Trophoblast cell (in vitro differentiated cells and primary cell): ENCODE results near the gene LRP1-AS.
A peak's percentile ranks its signal among the peaks of the same experiment; 100 is the strongest.

ENCODE experiments used
- DNase-seq, 2 donors: peaks; one replicate each; pipeline ENCODE4 v3.0.0-alpha.2; 2016
- H2AFZ ChIP-seq: 2 replicates; pipeline ENCODE4 v1.6.1; 2013; ENCODE audit warnings: low read length, moderate library complexity, mild to moderate bottlenecking; ENCODE audit not compliant: insufficient read depth, poor library complexity
- H2AK5ac ChIP-seq: 2 replicates; pipeline ENCODE4 v1.6.1; 2013; ENCODE audit warnings: mild to moderate bottlenecking, low read length
- H2BK120ac ChIP-seq: 2 replicates; pipeline ENCODE4 v1.6.1; 2013; ENCODE audit warnings: low read length, mild to moderate bottlenecking, moderate library complexity; ENCODE audit not compliant: insufficient read depth, poor library complexity
- H2BK12ac ChIP-seq: 2 replicates; pipeline ENCODE4 v1.6.1; 2013; ENCODE audit warnings: mild to moderate bottlenecking, low read length, moderate library complexity
- H2BK5ac ChIP-seq: 2 replicates; pipeline ENCODE4 v1.6.1; 2013; ENCODE audit warnings: low read length, low read depth, moderate library complexity, mild to moderate bottlenecking; ENCODE audit not compliant: poor library complexity
- H3K14ac ChIP-seq: 2 replicates; pipeline ENCODE4 v1.6.1; 2013; ENCODE audit warnings: mild to moderate bottlenecking, low read length
- H3K18ac ChIP-seq: 2 replicates; pipeline ENCODE4 v1.6.1; 2013; ENCODE audit warnings: mild to moderate bottlenecking, low read length
- H3K23ac ChIP-seq: 2 replicates; pipeline ENCODE4 v1.6.1; 2013; ENCODE audit warnings: low read length
- H3K27ac ChIP-seq: 2 replicates; pipeline ENCODE4 v1.5.1; 2013; ENCODE audit warnings: low read depth, mild to moderate bottlenecking, inconsistent platforms, low read length, moderate library complexity
- H3K27me3 ChIP-seq: 2 replicates; pipeline ENCODE4 v1.6.1; 2013; ENCODE audit warnings: inconsistent platforms, mild to moderate bottlenecking, low read length, moderate library complexity; ENCODE audit not compliant: insufficient read depth
- H3K36me3 ChIP-seq, 2 experiments: 1 replicate in 1 of 2; 2 replicates in 1 of 2; pipeline ENCODE4 v1.6.1; 2013; ENCODE audit warnings: low read length in 2 of 2, mild to moderate bottlenecking in 2 of 2, moderate library complexity in 1 of 2; ENCODE audit not compliant: insufficient read depth in 2 of 2, control insufficient read depth in 1 of 2
- H3K4ac ChIP-seq: 2 replicates; pipeline ENCODE4 v1.6.1; 2013; ENCODE audit warnings: low read depth, mild to moderate bottlenecking, low read length, moderate library complexity
- H3K4me1 ChIP-seq, 2 experiments: 1 replicate in 1 of 2; 2 replicates in 1 of 2; pipeline ENCODE4 v1.6.1; 2013; ENCODE audit warnings: low read length in 2 of 2, mild to moderate bottlenecking in 2 of 2, moderate library complexity in 1 of 2; ENCODE audit not compliant: insufficient read depth in 2 of 2, control insufficient read depth in 1 of 2
- H3K4me2 ChIP-seq: 2 replicates; pipeline ENCODE4 v1.6.1; 2013; ENCODE audit warnings: inconsistent platforms, mild to moderate bottlenecking, low read length, moderate library complexity
- H3K4me3 ChIP-seq: 2 replicates; pipeline ENCODE4 v1.5.1; 2013; ENCODE audit warnings: mild to moderate bottlenecking, low read depth, low read length, inconsistent platforms
- H3K79me1 ChIP-seq: one replicate; pipeline ENCODE4 v1.6.1; 2013; ENCODE audit warnings: low read length
- H3K79me2 ChIP-seq: 2 replicates; pipeline ENCODE4 v1.6.1; 2013; ENCODE audit warnings: low read length, mild to moderate bottlenecking; ENCODE audit not compliant: control insufficient read depth, insufficient read depth, poor library complexity
- H3K9ac ChIP-seq: 2 replicates; pipeline ENCODE4 v1.6.1; 2013; ENCODE audit warnings: mild to moderate bottlenecking, low read length
- H3K9me3 ChIP-seq: 2 replicates; pipeline ENCODE4 v1.6.1; 2013; ENCODE audit warnings: low read depth, mild to moderate bottlenecking, control low read depth, inconsistent platforms, low read length; ENCODE audit not compliant: insufficient read depth
- H4K12ac ChIP-seq: 2 replicates; pipeline ENCODE4 v1.6.1; 2013; ENCODE audit warnings: low read depth, mild to moderate bottlenecking, low read length, moderate library complexity
- H4K8ac ChIP-seq: 2 replicates; pipeline ENCODE4 v1.6.1; 2013; ENCODE audit warnings: low read depth, mild to moderate bottlenecking, low read length, moderate library complexity
- H4K91ac ChIP-seq: one replicate; pipeline ENCODE4 v1.6.1; 2013; ENCODE audit warnings: low read depth, mild to moderate bottlenecking, low read length, moderate library complexity
- WGBS: extraction: QIAGEN DNeasy Blood & Tissue Kit; methylation state at CpG from one replicate; pipeline ENCODE4 v1.1.7; 2013; ENCODE audit warnings: missing lambda C conversion rate; ENCODE audit not compliant: insufficient read length, insufficient coverage; ENCODE audit errors: extremely low coverage; 5-methylcytosine and 5-hydroxymethylcytosine counted together

LRP1-AS gene

DNA sequence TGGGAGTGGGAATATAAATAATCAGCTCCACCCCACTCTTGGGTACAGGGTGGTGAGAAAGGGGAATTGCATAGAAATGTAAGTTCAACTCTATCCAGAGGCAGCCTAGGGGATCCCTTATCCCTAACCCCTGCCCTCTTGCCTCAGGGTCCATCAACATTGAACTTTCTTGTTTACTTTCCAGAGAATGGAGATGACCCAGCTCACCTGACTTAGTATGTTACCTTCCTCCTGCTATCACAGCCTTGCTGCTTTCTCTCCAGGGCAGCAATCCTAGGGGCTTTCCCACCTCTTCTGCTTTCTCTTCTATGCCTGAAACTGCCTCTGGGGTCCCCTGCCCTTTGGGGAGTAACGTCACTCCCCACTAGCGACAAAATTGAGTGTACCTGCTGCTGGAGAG lies 16.5 kb downstream of the LRP1-AS start:
- Histone ChIP-seq H3K36me3 (no peaks in the 10 kb centered on the region), H3K79me2 (peaks cover 32% of the 10 kb centered on the region), H4K91ac (no peak overlapping the region), H3K4me1 (peaks cover 56 to 65% of the 10 kb centered on the region in 2 experiments), H3K9ac (no peak overlapping the region), H2BK120ac (no peak overlapping the region), H3K14ac (no peak overlapping the region), H2BK12ac (no peak overlapping the region), H3K23ac (no peak overlapping the region), H3K4ac (peak overlapping the region; percentile 14), H4K12ac (no peak overlapping the region), H3K27ac (peak overlapping the region; percentile 0), H3K9me3 (no peaks in the 10 kb centered on the region), H3K18ac (no peak overlapping the region), H3K4me2 (peak overlapping the region; percentile 85), H3K4me3 (no peak overlapping the region), H2AK5ac (no peak overlapping the region), H4K8ac (no peak overlapping the region), H2BK5ac (no peak overlapping the region), H3K27me3 (no peaks in the 10 kb centered on the region), H2AFZ (no peak overlapping the region), H3K79me1 (peaks cover 37% of the 10 kb centered on the region)
- no peak for DNase-seq
- no CpG with 5 or more reads among the region's 2 CpGs for WGBS

DNA sequence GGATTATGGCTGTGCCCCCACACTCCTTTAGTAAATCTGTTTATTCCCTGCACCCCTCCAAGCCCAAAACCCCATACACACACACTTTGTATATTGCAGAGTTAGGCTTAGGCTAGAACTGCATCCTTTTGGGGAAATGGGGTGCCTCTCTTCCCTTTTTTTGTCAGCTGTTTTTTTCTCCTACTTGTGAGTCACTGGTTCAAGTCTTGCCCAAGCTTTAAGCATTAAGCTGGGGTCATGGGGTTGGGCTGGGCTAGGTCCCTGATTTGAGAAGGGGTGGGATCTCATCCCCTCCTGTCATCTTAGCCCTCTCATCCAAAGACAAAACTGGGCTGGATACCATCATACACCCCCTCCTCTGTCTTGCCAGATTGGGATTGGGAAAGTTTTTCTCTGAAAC lies 17.5 kb downstream of the LRP1-AS start:
- Histone ChIP-seq H3K79me2 (peaks cover 30% of the 10 kb centered on the region), H4K91ac (no peak overlapping the region), H2AK5ac (no peak overlapping the region), H3K4ac (peak overlapping the region; percentile 98), H3K4me2 (peak overlapping the region; percentile 85), H4K8ac (no peak overlapping the region), H3K9ac (peak overlapping the region; percentile 31), H3K36me3 (no peaks in the 10 kb centered on the region), H3K9me3 (no peaks in the 10 kb centered on the region), H3K27me3 (no peaks in the 10 kb centered on the region), H3K4me1 (peaks cover 48 to 55% of the 10 kb centered on the region in 2 experiments), H4K12ac (no peak overlapping the region), H2AFZ (no peak overlapping the region), H3K14ac (no peak overlapping the region), H3K4me3 (peak overlapping the region; percentile 87), H3K27ac (no peak overlapping the region), H3K79me1 (peaks cover 37% of the 10 kb centered on the region), H3K18ac (no peak overlapping the region), H2BK5ac (no peak overlapping the region), H2BK12ac (no peak overlapping the region), H3K23ac (no peak overlapping the region), H2BK120ac (no peak overlapping the region)
- DNase-seq: peak in 1 of 2 donors; percentile 46

DNA sequence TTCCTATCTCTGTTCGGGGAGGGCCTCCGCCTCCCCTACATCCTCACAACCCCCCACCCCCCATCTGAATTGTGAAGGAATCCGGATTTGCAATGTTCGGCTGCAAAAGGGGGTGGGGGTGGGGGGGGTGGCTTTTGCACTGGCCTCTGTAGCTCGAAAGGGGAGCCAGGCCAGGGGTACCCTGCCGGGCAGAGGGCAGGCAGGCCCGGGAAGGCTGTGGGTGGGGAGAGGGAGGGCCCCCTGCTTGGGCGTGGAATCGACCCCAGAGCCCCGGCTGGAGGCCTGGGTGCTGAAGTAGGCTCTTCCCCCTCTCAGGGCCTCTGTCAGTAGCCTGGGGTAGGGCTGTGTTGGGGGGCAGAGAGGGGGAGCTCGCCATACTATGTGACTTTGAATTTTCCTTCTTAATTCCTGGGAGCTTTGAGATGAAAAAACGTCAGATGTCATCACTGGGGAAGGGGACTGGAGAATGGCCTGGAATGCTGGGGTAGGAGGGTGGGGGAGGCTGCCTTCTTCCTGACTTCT lies 18.0 kb downstream of the LRP1-AS start:
- H3K4me2 ChIP-seq: peak overlapping the region; percentile 85
- peaks cover 44 to 52% of the 10 kb centered on the region in 2 experiments for H3K4me1 ChIP-seq
- peaks cover 37% of the 10 kb centered on the region for H3K79me1 ChIP-seq
- DNase-seq: no peak
- peak overlapping the region; percentile 29 for H4K8ac ChIP-seq
- H3K27me3 ChIP-seq: no peaks in the 10 kb centered on the region
- no peak overlapping the region for H4K12ac ChIP-seq
- H2AK5ac ChIP-seq: no peak overlapping the region
- peak overlapping the region; percentile 59 for H3K18ac ChIP-seq
- H2BK5ac ChIP-seq: peak overlapping the region; percentile 59
- H3K79me2 ChIP-seq: peaks cover 30% of the 10 kb centered on the region
- H3K9ac ChIP-seq: peak overlapping the region; percentile 77
- peak overlapping the region; percentile 87 for H3K4me3 ChIP-seq
- no CpG with 5 or more reads among the region's 12 CpGs for WGBS
- H3K4ac ChIP-seq: peak overlapping the region; percentile 98
- peak overlapping the region; percentile 55 for H3K14ac ChIP-seq
- no peak overlapping the region for H3K23ac ChIP-seq
- peak overlapping the region; percentile 50 for H3K27ac ChIP-seq
- H2BK120ac ChIP-seq: peak overlapping the region; percentile 37
- H4K91ac ChIP-seq: peak overlapping the region; percentile 94
- no peak overlapping the region for H2AFZ ChIP-seq
- H3K9me3 ChIP-seq: no peaks in the 10 kb centered on the region
- H3K36me3 ChIP-seq: no peaks in the 10 kb centered on the region
- no peak overlapping the region for H2BK12ac ChIP-seq

DNA sequence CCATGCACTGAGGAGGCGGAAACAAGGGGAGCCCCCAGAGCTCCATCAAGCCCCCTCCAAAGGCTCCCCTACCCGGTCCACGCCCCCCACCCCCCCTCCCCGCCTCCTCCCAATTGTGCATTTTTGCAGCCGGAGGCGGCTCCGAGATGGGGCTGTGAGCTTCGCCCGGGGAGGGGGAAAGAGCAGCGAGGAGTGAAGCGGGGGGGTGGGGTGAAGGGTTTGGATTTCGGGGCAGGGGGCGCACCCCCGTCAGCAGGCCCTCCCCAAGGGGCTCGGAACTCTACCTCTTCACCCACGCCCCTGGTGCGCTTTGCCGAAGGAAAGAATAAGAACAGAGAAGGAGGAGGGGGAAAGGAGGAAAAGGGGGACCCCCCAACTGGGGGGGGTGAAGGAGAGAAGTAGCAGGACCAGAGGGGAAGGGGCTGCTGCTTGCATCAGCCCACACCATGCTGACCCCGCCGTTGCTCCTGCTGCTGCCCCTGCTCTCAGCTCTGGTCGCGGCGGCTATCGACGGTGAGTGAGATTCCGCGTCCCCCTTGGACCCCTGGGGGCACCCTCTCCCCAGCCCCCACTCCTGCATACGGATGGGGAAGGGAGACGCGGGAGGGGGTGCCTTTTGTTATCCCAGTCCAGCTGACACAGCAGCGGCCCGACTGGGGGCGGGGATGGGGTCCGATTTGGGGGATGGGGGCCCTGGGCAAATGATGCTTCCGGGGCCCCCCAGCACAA lies 18.7 kb downstream of the LRP1-AS start:
- Histone ChIP-seq H4K91ac (peak overlapping the region; percentile 94), H2AK5ac (peak overlapping the region; percentile 98), H3K14ac (peak overlapping the region; percentile 94), H2AFZ (peak overlapping the region; percentile 79), H2BK5ac (peak overlapping the region; percentile 88), H3K4me2 (peak overlapping the region; percentile 85), H3K23ac (no peak overlapping the region), H3K79me1 (peaks cover 31% of the 10 kb centered on the region), H4K8ac (peak overlapping the region; percentile 87), H2BK12ac (peak overlapping the region; percentile 44), H3K27me3 (no peaks in the 10 kb centered on the region), H3K4me3 (peak overlapping the region; percentile 87), H3K9ac (peak overlapping the region; percentile 77), H4K12ac (peak overlapping the region; percentile 73), H3K18ac (peak overlapping the region; percentile 97), H3K36me3 (no peaks in the 10 kb centered on the region), H3K79me2 (peaks cover 27% of the 10 kb centered on the region), H3K27ac (peak overlapping the region; percentile 31), H2BK120ac (peak overlapping the region; percentile 90), H3K4ac (peak overlapping the region; percentile 98), H3K9me3 (no peaks in the 10 kb centered on the region), H3K4me1 (peaks cover 37 to 45% of the 10 kb centered on the region in 2 experiments)
- peak in 1 of 2 donors; percentile 46 for DNase-seq
- WGBS: no CpG with 5 or more reads among the region's 35 CpGs
